K562 (cell line): ENCODE results near the gene PLEKHA6. TPM values are rescaled to one million over a fixed set of nuclear protein-coding genes. Genes with fewer than 3 reads are reported as not detected.

Experiments
- ATAC-seq: fragments of 200-7000 bp; cut with Tn5 transposase; 3 replicates; pipeline ENCODE4 v1.9.1; 2020; ENCODE audit warnings: moderate library complexity
- BruUV-seq: library from RNA; stranded (reverse); fragments of 400-500 nt; replicated peaks from 2 replicates; lab custom pipeline; 2021; lab: Mats Ljungman, UMichigan
- CTCF ChIA-PET: fragments of 300-600 bp; formaldehyde crosslinking; extraction: SDS; loops from one replicate; lab custom pipeline; 2021; ENCODE audit warnings: low intra/inter-chr PET ratio; lab: Yijun Ruan, JAX
- POLR2A ChIA-PET: fragments of 300-600, 350-650 bp; sonication (Branson Sonifier 250); formaldehyde crosslinking; extraction: SDS; loops from one replicate; lab custom pipeline; 2021; ENCODE audit warnings: antibody characterized with exemption, inconsistent platforms; lab: Yijun Ruan, JAX
- DNase-seq, 4 experiments: peaks; one replicate each; pipeline versions ENCODE4 v3.0.0 to v3.0.0-alpha.2; 2011 to 2018; ENCODE audit warnings: low spot score in 3 of 4, mixed read lengths in 3 of 4; ENCODE audit errors: extremely low read depth in 1 of 4
- FAIRE-seq: peaks from 2 replicates; lab custom pipeline; 2011; peaks lifted over from hg19 to GRCh38; lab: Jason Lieb, UNC
- H2AFZ ChIP-seq: 2 replicates; pipeline ENCODE4 v1.6.0; 2011; ENCODE audit warnings: low read depth, low read length, control low read depth, inconsistent platforms
- H3K27ac ChIP-seq: fragments of 200-600 bp; 3 replicates; pipeline ENCODE4 v1.8.0; 2011; ENCODE audit warnings: low read depth, mild to moderate bottlenecking, control low read depth, inconsistent platforms, low read length, moderate library complexity, mixed read lengths; ENCODE audit errors: extremely low read depth
- H3K27me3 ChIP-seq, 2 experiments: fragments of 300-600 bp in 1 of 2; 2 replicates in 1 of 2; 3 replicates in 1 of 2; pipeline versions ENCODE4 v1.6.0 to v1.8.0; 2011; ENCODE audit warnings: inconsistent platforms in 2 of 2, low read length in 2 of 2, mild to moderate bottlenecking in 1 of 2, mixed read lengths in 1 of 2, moderate library complexity in 1 of 2; ENCODE audit not compliant: control insufficient read depth in 2 of 2, insufficient read depth in 2 of 2
- H3K36me3 ChIP-seq: fragments of 300-600 bp; 3 replicates; pipeline ENCODE4 v1.8.0; 2011; ENCODE audit warnings: mild to moderate bottlenecking, low read length, inconsistent platforms; ENCODE audit not compliant: control insufficient read depth, insufficient read depth
- H3K4me1 ChIP-seq, 2 experiments: fragments of 200-600 bp in 1 of 2; replicated peaks in 1 of 2; 2 replicates in 1 of 2; 3 replicates in 1 of 2; pipeline versions ENCODE4 v1.5.1 to v1.8.0; 2011; ENCODE audit warnings: inconsistent platforms in 2 of 2, low read length in 2 of 2, mild to moderate bottlenecking in 1 of 2, mixed read lengths in 1 of 2, moderate library complexity in 1 of 2; ENCODE audit not compliant: control insufficient read depth in 2 of 2, insufficient read depth in 2 of 2
- H3K4me2 ChIP-seq: 2 replicates; pipeline ENCODE4 v1.6.1; 2011; ENCODE audit warnings: low read length, control low read depth, inconsistent platforms, mixed read lengths; ENCODE audit not compliant: insufficient read depth
- H3K4me3 ChIP-seq: fragments of 200-600 bp; sonication (generic), shearing (Covaris generic); 2 replicates; pipeline ENCODE4 v1.5.1; 2016; ENCODE audit warnings: control low read depth, inconsistent platforms
- H3K79me2 ChIP-seq: fragments of 200-600 bp; 3 replicates; pipeline ENCODE4 v1.8.0; 2011; ENCODE audit warnings: low read length, inconsistent platforms; ENCODE audit not compliant: control insufficient read depth, insufficient read depth
- H3K9ac ChIP-seq, 2 experiments: 2 replicates each; pipeline versions ENCODE4 v1.6.0 to v1.6.1; 2011; ENCODE audit warnings: low read depth in 2 of 2, low read length in 2 of 2, control low read depth in 1 of 2, inconsistent platforms in 1 of 2, mild to moderate bottlenecking in 1 of 2, mixed read lengths in 1 of 2; ENCODE audit not compliant: insufficient read depth in 1 of 2
- H3K9me1 ChIP-seq: one replicate; pipeline ENCODE4 v1.6.0; 2011; ENCODE audit warnings: inconsistent platforms, mild to moderate bottlenecking, low read length, moderate library complexity; ENCODE audit not compliant: control insufficient read depth, insufficient read depth
- H3K9me3 ChIP-seq: replicated peaks from 2 replicates; pipeline ENCODE4 v1.5.1; 2011; ENCODE audit warnings: low read depth, low read length, inconsistent platforms; ENCODE audit not compliant: control insufficient read depth, insufficient read depth
- H4K20me1 ChIP-seq: replicated peaks from 2 replicates; pipeline ENCODE4 v1.6.1; 2011; ENCODE audit warnings: low read length, inconsistent platforms, mixed read lengths; ENCODE audit not compliant: control insufficient read depth, insufficient read depth
- MXI1 ChIP-seq: IDR thresholded peaks from 2 replicates; pipeline ENCODE4 v1.6.1; 2011; ENCODE audit warnings: low read depth, mild to moderate bottlenecking, improper control_type of control experiment, low read length
- RAD21 ChIP-seq, 2 experiments: fragments of 250-450 bp in 1 of 2; fragments of 450-650 bp in 1 of 2; sonication (Bioruptor Pico) in 1 of 2; formaldehyde crosslinking in 1 of 2; IDR thresholded peaks in 1 of 2; conservative IDR thresholded peaks in 1 of 2; 2 replicates each; pipeline versions ENCODE4 v1.4.0 to v1.8.0; 2020 to 2022; ENCODE audit warnings: mild to moderate bottlenecking in 2 of 2, moderate library complexity in 1 of 2
- TAF15 ChIP-seq: fragments of 200-400 bp; formaldehyde crosslinking; IDR thresholded peaks from 2 replicates; pipeline ENCODE4 v1.6.1; 2017; ENCODE audit warnings: mild to moderate bottlenecking, low read depth, low read length, moderate library complexity
- ZNF134 ChIP-seq: fragments of 250-450 bp; sonication (Bioruptor Pico); conservative IDR thresholded peaks from 2 replicates; pipeline ENCODE4 v1.4.0; 2020
- ZNF395 ChIP-seq: fragments of 200-800 bp; sonication (Bioruptor generic); IDR thresholded peaks from 2 replicates; pipeline ENCODE4 v1.6.1; 2017; ENCODE audit warnings: missing genetic modification characterization, missing compliant biosample characterization
- ZNF436 ChIP-seq: fragments of 250-450, 450-650 bp; sonication (Bioruptor Pico); formaldehyde crosslinking; IDR thresholded peaks from 2 replicates; pipeline ENCODE4 v1.7.0; 2020; ENCODE audit warnings: mild to moderate bottlenecking
- ZNF592 ChIP-seq: fragments of 450-650 bp; IDR thresholded peaks from 2 replicates; pipeline ENCODE4 v1.6.1; 2017; ENCODE audit warnings: antibody characterized with exemption, mild to moderate bottlenecking
- WGBS: fragments of 100-300 bp; shearing (Covaris generic); methylation state at CpG from one replicate; pipeline ENCODE4 v1.1.6; 2016; ENCODE audit warnings: low coverage, mixed read lengths; ENCODE audit not compliant: insufficient coverage; ENCODE audit errors: missing lambda C conversion rate; 5-methylcytosine and 5-hydroxymethylcytosine counted together
- in situ Hi-C: fragments of 300-500 bp; cut with MboI; formaldehyde crosslinking; loops from 4 replicates; pipeline ENCODE4 v1.15.0; 2018; ENCODE audit warnings: inconsistent platforms, mixed read lengths
- intact Hi-C: fragments of 100-400 bp; cut with micrococcal nuclease; formaldehyde crosslinking; loops from 2 replicates; pipeline ENCODE4 v1.14.2; 2022
- polyA plus RNA-seq, 8 experiments: library from polyadenylated mRNA; depleted of rRNA in 4 of 8; stranded (reverse) in 5 of 8; unstranded in 3 of 8; fragments of >200 nt; fragmentation: Nextera tagmentation in 2 of 8; fragmentation: Illumina TruSeq in 1 of 8; extraction: Ambion mirVana in 2 of 8; extraction: Trizol in 1 of 8; gene quantifications; 2 replicates each; pipeline versions ENCODE4 v1.2.1 to v1.2.3, GENCODE V29; 2011 to 2014; ENCODE audit warnings: inconsistent platforms in 1 of 8, missing spikeins in 1 of 8
- total RNA-seq, 7 experiments: library from RNA; depleted of rRNA in 6 of 7; stranded (reverse); fragments of >200 nt in 6 of 7; fragmentation: Illumina TruSeq in 2 of 7; extraction: Trizol in 2 of 7; gene quantifications; 2 replicates each; pipeline versions ENCODE4 v1.2.1 to v1.2.3, GENCODE V29; 2011 to 2021; ENCODE audit warnings: low replicate concordance in 1 of 7
- TF ChIP-seq, protein P1 (sequence below), 2 experiments: IDR thresholded peaks in 1 of 2; conservative IDR thresholded peaks in 1 of 2; 2 replicates each; pipeline ENCODE4 v1.6.1; 2016; ENCODE audit warnings: low read depth in 2 of 2, mild to moderate bottlenecking in 1 of 2, missing compliant biosample characterization in 1 of 2, missing genetic modification characterization in 1 of 2, moderate library complexity in 1 of 2

PLEKHA6 gene
- total and polyA plus RNA-seq, 9 of the 15 experiments (the other 6 are each of a cell fraction or from before 2014, with no cell fraction given), result under 0.01 to 0.33 (median 0.01) TPM; not detected in 4

DNA sequence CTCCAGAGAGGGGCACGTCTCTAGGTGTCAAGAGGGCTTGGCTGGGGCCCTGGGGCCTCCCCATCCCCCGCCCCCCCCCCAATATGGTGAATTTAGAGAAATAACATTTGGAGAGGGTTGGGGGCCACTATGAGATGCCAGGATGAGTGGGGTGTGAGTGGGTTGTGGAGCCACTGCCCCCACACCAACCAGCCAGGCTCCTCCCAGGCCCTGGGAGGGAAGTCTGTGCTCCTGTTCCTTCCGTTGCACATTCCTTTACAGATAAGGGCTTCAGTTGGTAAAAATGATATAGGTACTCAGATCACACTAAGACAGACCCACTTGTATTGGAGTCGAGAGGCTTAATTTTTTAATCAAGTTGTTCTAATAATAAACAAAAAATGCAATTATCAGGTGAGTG lies 585 bp upstream of the PLEKHA6 start (continued):
- TF ChIP-seq ZNF592 (no peak), MXI1 (no peak), TAF15 (no peak), RAD21 (CRISPR knock-in tag; conservative IDR thresholded peaks at IDR 0.05 in 1 of 2, IDR thresholded peaks at IDR 0.05 in 1 of 2) (0 out of 4 replicates have a peak, but pooled peaks of 1 of the 2 experiments have one; percentile 1)

DNA sequence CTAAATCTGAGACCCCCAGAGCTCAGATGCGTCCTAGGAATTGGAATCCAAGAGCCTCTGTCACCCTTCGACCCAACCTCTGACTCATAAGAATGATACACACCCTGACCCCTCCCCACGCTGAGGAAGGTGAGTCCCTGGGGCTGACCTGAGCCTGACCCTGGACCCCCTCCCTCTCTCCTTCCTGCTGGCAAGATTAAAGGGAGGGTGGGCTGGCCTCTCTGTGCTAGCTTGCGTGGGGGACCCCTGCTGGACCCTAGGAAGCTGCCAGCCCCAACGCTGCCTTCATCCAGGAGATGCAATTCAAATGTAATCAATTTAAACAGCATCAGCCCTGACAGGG lies 627 bp downstream of the PLEKHA6 start:
- no peak for ATAC-seq

More for the DNA sequence above, 627 bp downstream of the PLEKHA6 start:
- Histone ChIP-seq H3K27me3 (peaks cover 11 to 24% of the 10 kb centered on the region in 2 experiments; a peak in 3 of 5 replicates), H3K4me1 (peaks cover 28 to 33% of the 10 kb centered on the region in 2 experiments), H4K20me1 (no peaks in the 10 kb centered on the region), H3K4me3 (no peak overlapping the region), H3K79me2 (no peaks in the 10 kb centered on the region), H3K9me1 (no peaks in the 10 kb centered on the region), H3K27ac (no peak overlapping the region), H3K9me3 (no peaks in the 10 kb centered on the region), H2AFZ (no peak overlapping the region), H3K9ac (no peak overlapping the region), H3K4me2 (no peak overlapping the region), H3K36me3 (no peaks in the 10 kb centered on the region)
- TF ChIP-seq ZNF395 (no peak), ZNF134 (no peak), ZNF436 (no peak)
- TF ChIP-seq, protein P1, sequence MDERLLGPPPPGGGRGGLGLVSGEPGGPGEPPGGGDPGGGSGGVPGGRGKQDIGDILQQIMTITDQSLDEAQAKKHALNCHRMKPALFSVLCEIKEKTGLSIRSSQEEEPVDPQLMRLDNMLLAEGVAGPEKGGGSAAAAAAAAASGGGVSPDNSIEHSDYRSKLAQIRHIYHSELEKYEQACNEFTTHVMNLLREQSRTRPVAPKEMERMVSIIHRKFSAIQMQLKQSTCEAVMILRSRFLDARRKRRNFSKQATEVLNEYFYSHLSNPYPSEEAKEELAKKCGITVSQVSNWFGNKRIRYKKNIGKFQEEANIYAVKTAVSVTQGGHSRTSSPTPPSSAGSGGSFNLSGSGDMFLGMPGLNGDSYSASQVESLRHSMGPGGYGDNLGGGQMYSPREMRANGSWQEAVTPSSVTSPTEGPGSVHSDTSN (CRISPR knock-in tag; IDR thresholded peaks at IDR 0.05; ENCODE audit: low read depth), result no peak
- TF ChIP-seq, protein P1 (tag; conservative IDR thresholded peaks at IDR 0.05; ENCODE audit: low read depth), result no peak
- intact Hi-C loops (no loop called here), in situ Hi-C loops (no loop called here)
- no TSS peak for BruUV-seq
- WGBS, result 4% methylated on average over 5 of the region's 5 CpGs
- FAIRE-seq (no peak), DNase-seq (no peak)
- POLR2A ChIA-PET, result no interaction called here
- CTCF ChIA-PET, result no interaction called here
